Muscle layer of duodenum (tissue), 2 donors: ENCODE results near the gene XYLT1.

Experiments used
- H3K27ac ChIP-seq: one replicate; pipeline ENCODE4 v1.7.0; 2013; ENCODE audit warnings: mild to moderate bottlenecking, low read length
- H3K27me3 ChIP-seq: one replicate; pipeline ENCODE4 v1.7.0; 2013; ENCODE audit warnings: low read depth, mild to moderate bottlenecking, control low read depth, low read length
- H3K36me3 ChIP-seq, 2 donors: one replicate each; pipeline ENCODE4 v1.7.0; 2013; ENCODE audit warnings: low read length in 2 of 2, control low read depth in 1 of 2, mild to moderate bottlenecking in 1 of 2; ENCODE audit not compliant: insufficient read depth in 2 of 2, control insufficient read depth in 1 of 2
- H3K4me1 ChIP-seq, 2 donors: one replicate each; pipeline ENCODE4 v1.7.0; 2013; ENCODE audit warnings: low read length in 2 of 2, mild to moderate bottlenecking in 2 of 2, control low read depth in 1 of 2, moderate library complexity in 1 of 2; ENCODE audit not compliant: insufficient read depth in 2 of 2, control insufficient read depth in 1 of 2
- H3K4me3 ChIP-seq, 2 donors: one replicate each; pipeline ENCODE4 v1.7.0; 2013; ENCODE audit warnings: low read length in 2 of 2, low read depth in 1 of 2, mild to moderate bottlenecking in 1 of 2
- H3K9me3 ChIP-seq, 2 donors: one replicate each; pipeline ENCODE4 v1.7.0; 2013; ENCODE audit warnings: low read length in 2 of 2, control low read depth in 1 of 2, mild to moderate bottlenecking in 1 of 2; ENCODE audit not compliant: control insufficient read depth in 1 of 2
- donor health status: healthy.

XYLT1 gene

GRCh38 chr16:17358846-17359245, 111.9 kb downstream of the XYLT1 start:
- no peak overlapping the region for H3K4me3 ChIP-seq
- H3K36me3 ChIP-seq = peaks cover 0 to 3% of the 10 kb centered on the region in 2 donors
- no peak overlapping the region for H3K27ac ChIP-seq
- no peaks in the 10 kb centered on the region for H3K9me3 ChIP-seq
- no peaks in the 10 kb centered on the region for H3K27me3 ChIP-seq
- H3K4me1 ChIP-seq = peaks cover 0 to 35% of the 10 kb centered on the region in 2 donors

DNA sequence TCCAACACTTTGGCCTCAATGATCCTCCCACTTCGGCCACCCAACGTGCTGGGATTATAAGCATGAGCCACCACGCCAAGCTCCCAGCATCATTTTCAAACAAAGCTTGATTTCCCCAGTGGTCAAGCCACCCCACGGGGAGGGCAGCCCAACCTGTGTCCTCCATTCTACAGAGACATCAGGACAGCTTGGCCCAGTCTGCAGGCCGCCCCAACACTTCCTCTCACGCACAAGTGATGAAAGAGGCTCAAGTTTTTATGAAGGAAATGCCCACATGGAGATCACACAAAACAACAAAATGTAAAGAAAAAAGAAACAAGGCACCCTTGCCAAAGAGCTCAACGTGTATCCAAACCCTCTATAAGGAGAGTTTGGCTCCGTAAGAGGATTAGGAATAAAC, 112.4 kb downstream of the XYLT1 start:
- Histone ChIP-seq H3K4me1 (peaks cover 0 to 38% of the 10 kb centered on the region in 2 donors), H3K9me3 (no peaks in the 10 kb centered on the region), H3K4me3 (no peak overlapping the region), H3K27ac (no peak overlapping the region), H3K36me3 (peaks cover 0 to 3% of the 10 kb centered on the region in 2 donors), H3K27me3 (no peaks in the 10 kb centered on the region)

GRCh38 chr16:17357307-17358062, 113.3 kb downstream of the XYLT1 start:
- Histone ChIP-seq H3K4me3 (no peak overlapping the region), H3K36me3 (peaks cover 0 to 3% of the 10 kb centered on the region in 2 donors), H3K4me1 (peaks cover 0 to 38% of the 10 kb centered on the region in 2 donors), H3K27ac (no peak overlapping the region), H3K27me3 (no peaks in the 10 kb centered on the region), H3K9me3 (no peaks in the 10 kb centered on the region)

DNA sequence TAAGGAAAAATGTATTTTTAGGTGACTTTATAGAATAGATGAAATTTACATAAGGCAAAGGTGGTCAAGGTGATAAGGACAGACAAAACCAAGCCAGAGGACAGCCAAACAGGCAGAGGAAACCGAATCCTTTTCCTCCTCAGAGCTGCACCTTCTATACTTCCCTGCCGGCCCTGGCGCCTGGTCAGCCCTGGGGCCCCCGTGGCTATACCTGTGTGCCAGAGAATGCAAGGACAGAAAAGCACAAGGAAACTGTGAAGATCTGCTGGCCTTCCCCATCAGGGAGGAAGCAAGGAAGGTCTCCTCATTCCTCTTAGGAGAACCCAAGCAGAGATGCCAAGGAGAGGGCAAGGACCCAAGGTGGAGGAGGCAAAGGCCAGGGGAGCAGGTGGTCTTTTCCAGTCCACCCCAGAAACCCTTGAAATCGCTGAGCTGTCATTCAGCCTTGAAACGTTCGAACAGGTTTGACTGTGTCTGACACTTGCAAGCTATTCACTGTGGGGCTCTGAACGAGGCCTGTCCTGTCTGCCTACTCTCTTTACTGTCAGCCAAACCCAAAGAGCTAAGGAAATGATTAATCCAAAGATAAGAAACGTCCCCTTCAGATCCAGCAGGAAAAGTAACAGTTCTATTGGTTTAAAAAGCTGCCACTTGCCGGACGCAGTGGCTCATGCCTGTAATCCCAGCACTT, 114.4 kb downstream of the XYLT1 start:
- Histone ChIP-seq H3K36me3 (peaks cover 0 to 3% of the 10 kb centered on the region in 2 donors), H3K4me1 (peaks cover 0 to 38% of the 10 kb centered on the region in 2 donors), H3K9me3 (no peaks in the 10 kb centered on the region), H3K27me3 (no peaks in the 10 kb centered on the region), H3K4me3 (no peak overlapping the region), H3K27ac (no peak overlapping the region)

- peaks cover 0 to 3% of the 10 kb centered on the region in 2 donors for H3K36me3 ChIP-seq
- H3K27ac ChIP-seq = no peak overlapping the region
- no peaks in the 10 kb centered on the region for H3K27me3 ChIP-seq
These were observed 116.1 kb downstream of the XYLT1 start for GRCh38 chr16:17354685-17355084.

DNA sequence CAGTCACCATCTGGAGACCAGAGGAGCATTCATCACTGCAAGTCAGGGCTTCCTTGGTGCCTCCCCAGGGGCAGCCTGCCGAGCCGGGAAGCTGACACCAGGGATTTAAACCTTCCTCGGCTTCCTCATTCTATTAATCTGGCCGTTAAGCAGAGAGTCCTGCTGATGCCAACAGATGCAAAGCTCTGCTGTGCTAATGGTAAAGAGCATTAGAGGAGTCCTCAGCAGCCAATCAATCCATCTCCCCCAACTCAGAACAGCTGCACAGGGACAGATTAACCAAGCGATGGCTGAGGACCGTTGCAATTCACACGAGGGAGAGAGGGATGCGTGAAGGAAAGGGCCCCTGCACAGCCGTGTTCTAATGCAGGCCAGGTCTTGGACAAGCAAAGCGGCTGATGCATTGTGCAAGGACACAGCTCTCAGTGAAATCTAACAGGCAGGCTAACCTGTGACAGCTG, 116.6 kb downstream of the XYLT1 start:
- Histone ChIP-seq H3K4me3 (no peak overlapping the region), H3K4me1 (peaks cover 0 to 23% of the 10 kb centered on the region in 2 donors), H3K9me3 (no peaks in the 10 kb centered on the region), H3K27ac (no peak overlapping the region), H3K27me3 (no peaks in the 10 kb centered on the region), H3K36me3 (peaks cover 0 to 3% of the 10 kb centered on the region in 2 donors)

More at GRCh38 chr16:17354685-17355084, 116.1 kb downstream of the XYLT1 start:
- Histone ChIP-seq H3K4me3 (no peak overlapping the region), H3K4me1 (peaks cover 0 to 26% of the 10 kb centered on the region in 2 donors), H3K9me3 (no peaks in the 10 kb centered on the region)

- Histone ChIP-seq H3K9me3 (no peaks in the 10 kb centered on the region), H3K4me3 (no peak overlapping the region), H3K4me1 (peaks cover 0 to 17% of the 10 kb centered on the region in 2 donors), H3K36me3 (peaks cover 0 to 2% of the 10 kb centered on the region in 2 donors), H3K27me3 (no peaks in the 10 kb centered on the region), H3K27ac (no peak overlapping the region)
These were observed 117.2 kb downstream of the XYLT1 start for GRCh38 chr16:17353561-17353960.

DNA sequence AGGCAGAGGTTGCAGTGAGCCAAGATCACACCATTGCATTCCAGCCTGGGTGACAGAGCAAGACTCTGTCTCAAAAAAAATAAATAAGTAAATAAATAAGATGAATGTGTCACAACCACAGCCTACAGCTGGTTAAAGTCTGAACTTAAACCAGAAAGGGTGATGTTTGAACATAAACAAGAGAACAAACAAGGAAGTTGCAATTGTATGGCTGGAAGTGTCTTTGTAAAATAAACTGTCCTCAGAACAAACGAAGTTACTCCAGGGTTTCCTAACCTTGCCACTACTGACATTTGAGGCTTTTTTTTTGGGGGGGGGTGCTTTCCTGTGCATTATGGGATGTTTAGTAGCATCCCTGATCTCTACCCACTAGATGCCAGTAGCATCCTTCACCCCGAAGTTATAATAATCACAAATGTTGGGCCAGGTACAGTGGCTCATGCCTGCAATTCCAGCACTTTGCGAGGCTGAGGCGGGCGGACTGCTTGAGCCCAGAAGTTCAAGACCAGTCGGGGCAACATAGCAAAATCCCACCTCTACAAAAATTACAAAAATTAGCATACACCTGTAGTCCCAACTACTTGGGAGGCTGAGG, 119.2 kb downstream of the XYLT1 start:
- H3K27me3 ChIP-seq = no peaks in the 10 kb centered on the region
- peaks cover 5 to 31% of the 10 kb centered on the region in 2 donors for H3K4me1 ChIP-seq
- H3K36me3 ChIP-seq = no peaks in the 10 kb centered on the region
- no peak overlapping the region for H3K4me3 ChIP-seq
- H3K27ac ChIP-seq = no peak overlapping the region
- H3K9me3 ChIP-seq = no peaks in the 10 kb centered on the region

GRCh38 chr16:17350207-17350606, 120.6 kb downstream of the XYLT1 start:
- H3K4me1 ChIP-seq = peaks cover 5 to 44% of the 10 kb centered on the region in 2 donors
- H3K4me3 ChIP-seq = no peak overlapping the region
- H3K36me3 ChIP-seq = no peaks in the 10 kb centered on the region
- no peaks in the 10 kb centered on the region for H3K27me3 ChIP-seq
- no peak overlapping the region for H3K27ac ChIP-seq
- no peaks in the 10 kb centered on the region for H3K9me3 ChIP-seq

DNA sequence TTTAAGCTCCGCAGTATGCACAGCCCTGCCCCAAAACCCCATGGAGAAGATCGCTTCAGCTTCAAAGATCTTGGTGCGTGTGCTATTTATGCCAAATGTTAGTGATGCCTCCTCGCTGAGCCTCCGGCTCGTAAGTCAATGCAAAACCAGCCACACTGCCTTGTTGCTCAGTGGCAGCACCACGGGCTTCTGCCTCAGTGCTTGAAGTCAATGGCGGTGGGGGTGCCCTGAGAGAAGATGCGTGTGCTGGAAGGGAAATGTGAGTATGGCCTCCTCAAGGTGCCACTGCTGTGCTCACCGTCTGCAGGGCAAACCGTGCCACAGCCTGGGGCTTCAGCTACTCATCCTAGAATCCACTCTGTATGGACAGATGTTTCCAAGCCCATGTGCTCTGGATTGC, 121.9 kb downstream of the XYLT1 start:
- no peaks in the 10 kb centered on the region for H3K9me3 ChIP-seq
- H3K4me3 ChIP-seq = no peak overlapping the region
- H3K27ac ChIP-seq = no peak overlapping the region
- H3K27me3 ChIP-seq = no peaks in the 10 kb centered on the region
- no peaks in the 10 kb centered on the region for H3K36me3 ChIP-seq
- H3K4me1 ChIP-seq = peaks cover 6 to 35% of the 10 kb centered on the region in 2 donors

DNA sequence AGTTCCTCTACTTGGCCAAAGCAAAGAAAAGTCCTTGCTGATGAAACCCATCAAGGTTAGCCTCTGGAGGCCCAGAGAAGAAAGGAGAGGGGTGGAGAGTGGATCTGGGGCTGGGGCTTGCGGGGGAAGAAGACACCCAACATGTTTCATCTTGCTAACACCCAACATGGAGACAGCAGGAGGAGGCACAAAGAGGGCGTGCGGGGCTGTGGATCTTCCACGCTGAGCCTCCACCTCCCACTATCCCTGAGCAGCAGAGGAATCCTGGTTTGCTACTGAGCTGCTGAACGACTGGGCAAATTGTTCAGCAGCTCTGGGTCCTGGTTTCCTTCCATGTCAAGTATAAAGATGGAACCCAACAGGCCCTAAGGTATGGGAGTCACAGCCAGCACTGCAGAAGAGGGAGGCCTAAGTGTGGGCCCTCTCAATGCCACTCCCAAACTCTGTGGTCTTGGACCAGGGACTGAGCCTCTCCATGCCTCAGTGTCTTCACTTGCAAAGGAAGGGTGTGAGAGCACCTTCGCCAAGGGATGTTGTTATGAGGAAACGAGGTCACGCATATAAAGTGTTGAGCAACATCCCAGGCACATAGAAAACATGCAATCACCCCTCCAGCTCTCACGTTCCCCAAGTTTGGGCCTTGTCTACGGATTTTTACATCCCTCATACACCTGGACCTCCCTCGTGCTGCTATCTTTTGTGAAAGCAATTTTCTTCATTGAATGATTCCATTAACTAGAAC, 122.5 kb downstream of the XYLT1 start:
- no peaks in the 10 kb centered on the region for H3K27me3 ChIP-seq
- H3K4me1 ChIP-seq = peaks cover 10 to 32% of the 10 kb centered on the region in 2 donors
- no peak overlapping the region for H3K4me3 ChIP-seq
- H3K36me3 ChIP-seq = no peaks in the 10 kb centered on the region
- H3K9me3 ChIP-seq = no peaks in the 10 kb centered on the region
- H3K27ac ChIP-seq = no peak overlapping the region
